Renal cortex interstitium (tissue), 11 donors: ENCODE data around the gene MEF2A. TPM values are rescaled to one million over a fixed set of nuclear protein-coding genes. Genes with fewer than 3 reads are reported as not detected.

Source experiments
- DNase-seq, 11 donors: peaks; one replicate each; pipeline ENCODE4 v3.0.0-alpha.2; 2013; ENCODE audit warnings: low read depth in 9 of 11, low spot score in 4 of 11; ENCODE audit errors: extremely low read depth in 1 of 11
- polyA plus RNA-seq, 3 donors: library from polyadenylated mRNA; unstranded; fragments of 120-200 nt; gene quantifications; one replicate each; pipeline ENCODE4 v1.2.1, GENCODE V29; 2013; ENCODE audit not compliant: insufficient read length in 3 of 3

MEF2A gene
- polyA plus RNA-seq, 3 donors, result 47.4 to 57.6 (median 56.4) TPM

- no peak for DNase-seq
Measured at GRCh38 chr15:99709243-99709986, 143.6 kb downstream of the MEF2A start.

- DNase-seq, result no peak
Measured at GRCh38 chr15:99711625-99712024, 145.8 kb downstream of the MEF2A start.

GRCh38 chr15:99712415-99712814 is 146.6 kb downstream of the MEF2A start:
- DNase-seq, result no peak

GRCh38 chr15:99716540-99717095 is 150.8 kb downstream of the MEF2A start:
- DNase-seq, result no peak

DNA sequence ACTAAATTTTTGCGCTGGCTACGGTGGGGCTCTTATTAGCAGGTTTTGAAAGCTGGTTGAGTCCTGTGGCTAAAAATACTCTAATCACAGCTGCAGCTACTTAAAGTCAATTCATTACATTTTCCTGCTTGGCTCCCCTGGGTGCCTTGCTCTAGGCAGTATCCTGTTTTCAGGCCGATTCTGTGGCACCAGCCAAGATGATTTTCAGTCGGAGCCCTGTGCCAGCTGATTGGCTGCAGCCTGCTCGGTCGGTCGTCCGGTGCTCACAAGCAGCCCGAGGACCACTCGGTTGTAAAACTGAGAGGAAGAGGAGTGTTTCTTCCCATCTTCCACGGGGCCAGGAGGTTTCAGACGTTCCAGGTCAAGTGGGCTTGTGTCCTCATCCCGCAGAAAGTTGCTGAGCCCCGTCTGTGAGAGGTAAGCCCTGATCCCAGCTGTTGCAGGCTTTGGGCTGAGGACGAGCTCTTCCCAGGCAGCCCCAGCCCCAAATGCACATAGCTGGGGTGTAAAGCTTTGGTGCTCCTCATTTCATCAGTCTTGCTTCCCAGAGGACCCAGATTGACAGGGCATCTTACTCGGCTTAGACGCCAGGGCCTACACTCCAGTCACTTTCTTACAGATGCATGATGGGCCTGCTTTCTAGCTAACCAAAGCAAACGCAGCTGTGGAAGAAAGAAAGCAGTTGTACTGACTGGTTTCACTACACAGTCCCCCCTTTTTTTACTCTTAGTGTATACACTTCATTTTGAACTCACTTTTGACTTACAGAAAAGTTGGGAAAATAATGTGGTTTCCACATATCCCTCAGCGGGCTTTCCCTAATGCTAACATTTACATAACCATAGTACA is 151.6 kb downstream of the MEF2A start:
- no peak for DNase-seq

DNA sequence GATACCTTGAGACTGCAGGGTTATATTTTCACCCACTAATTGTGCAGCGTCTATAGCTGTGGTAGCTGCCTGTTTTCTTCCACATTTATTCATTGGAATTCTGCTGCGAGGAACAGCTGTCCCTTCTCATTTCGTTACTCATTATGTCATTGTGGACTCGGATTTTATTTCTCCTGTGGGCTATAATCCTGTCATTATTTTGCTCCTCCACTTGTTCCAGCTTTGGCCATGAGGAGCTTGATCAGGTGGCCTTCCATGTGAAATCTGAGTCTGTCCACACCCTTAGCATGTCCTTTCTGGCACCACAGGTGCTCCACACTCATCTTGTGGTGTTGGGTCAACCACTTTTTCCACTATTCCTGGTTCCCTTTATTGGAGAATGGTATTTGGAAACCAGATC is 152.6 kb downstream of the MEF2A start:
- DNase-seq, result peak in 1 of 11 donors; percentile 44

DNA sequence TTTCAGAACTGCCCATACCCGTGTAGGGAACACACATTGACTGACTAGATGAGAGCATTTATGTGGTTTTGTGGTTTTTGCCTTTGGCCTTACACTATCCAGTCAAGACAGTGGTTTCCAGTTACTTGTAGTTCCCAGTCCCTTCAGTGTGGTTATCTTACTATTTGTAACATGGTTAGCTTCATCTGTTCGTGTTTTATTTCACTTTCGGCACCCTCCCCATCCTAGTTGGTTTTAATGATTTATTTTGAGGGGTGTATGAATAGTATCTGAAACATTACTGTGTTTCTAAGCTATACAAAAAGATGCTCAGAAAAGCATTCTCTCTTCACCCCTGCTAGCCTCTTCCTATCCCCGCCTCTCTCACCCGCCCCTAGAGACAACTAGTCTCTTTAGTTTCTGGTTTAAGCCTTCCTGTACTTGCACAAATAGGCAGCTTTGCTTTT is 153.3 kb downstream of the MEF2A start:
- DNase-seq, result no peak

GRCh38 chr15:99720533-99720932 is 154.7 kb downstream of the MEF2A start:
- no peak for DNase-seq

GRCh38 chr15:99721104-99721778 is 155.5 kb downstream of the MEF2A start:
- no peak for DNase-seq

GRCh38 chr15:99721896-99722295 is 156.1 kb downstream of the MEF2A start:
- DNase-seq, result no peak

GRCh38 chr15:99722406-99722805 is 156.6 kb downstream of the MEF2A start:
- no peak for DNase-seq

DNA sequence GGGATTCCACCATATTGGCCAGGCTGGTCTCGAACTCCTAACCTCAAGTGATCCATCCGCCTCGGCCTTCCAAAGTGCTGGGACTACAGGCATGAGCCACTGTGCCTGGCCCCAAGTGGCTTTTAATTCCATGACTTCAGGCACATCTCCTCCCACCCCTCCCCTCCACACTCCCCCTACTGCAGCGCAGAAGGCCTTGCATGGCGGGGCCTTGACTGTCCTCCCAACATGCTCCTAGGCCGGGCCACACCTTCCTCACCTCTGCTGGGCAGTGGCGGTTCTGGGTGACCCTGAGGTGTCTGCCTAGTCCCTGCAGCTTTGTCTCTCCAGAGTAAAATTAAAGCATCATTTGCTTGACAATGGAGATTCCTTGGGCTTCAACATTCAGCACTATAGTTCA is 160.5 kb downstream of the MEF2A start:
- DNase-seq, result no peak

GRCh38 chr15:99727330-99727729 is 161.5 kb downstream of the MEF2A start:
- DNase-seq, result no peak

- no peak for DNase-seq
Measured at GRCh38 chr15:99727733-99728132, 161.9 kb downstream of the MEF2A start.

DNA sequence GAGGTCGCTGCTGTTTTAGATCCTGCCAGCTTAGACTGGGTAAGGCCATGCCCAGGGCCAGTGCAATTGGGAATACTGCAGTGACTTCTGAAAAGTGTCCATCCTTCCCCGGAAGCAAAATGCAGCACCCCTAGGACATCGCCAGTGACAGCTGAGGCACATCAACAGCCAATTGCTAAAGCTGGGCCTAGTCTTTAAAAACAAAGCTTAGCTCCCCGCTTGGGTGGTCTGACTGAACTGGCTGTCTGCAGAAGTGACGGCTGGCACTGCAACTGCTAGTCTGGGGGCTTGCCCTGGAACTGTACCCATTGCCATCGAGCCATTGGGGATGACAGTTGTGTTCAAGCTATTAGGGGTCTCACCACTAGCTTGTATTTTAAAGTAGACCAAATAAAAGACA is 163.1 kb downstream of the MEF2A start:
- DNase-seq, result no peak

DNA sequence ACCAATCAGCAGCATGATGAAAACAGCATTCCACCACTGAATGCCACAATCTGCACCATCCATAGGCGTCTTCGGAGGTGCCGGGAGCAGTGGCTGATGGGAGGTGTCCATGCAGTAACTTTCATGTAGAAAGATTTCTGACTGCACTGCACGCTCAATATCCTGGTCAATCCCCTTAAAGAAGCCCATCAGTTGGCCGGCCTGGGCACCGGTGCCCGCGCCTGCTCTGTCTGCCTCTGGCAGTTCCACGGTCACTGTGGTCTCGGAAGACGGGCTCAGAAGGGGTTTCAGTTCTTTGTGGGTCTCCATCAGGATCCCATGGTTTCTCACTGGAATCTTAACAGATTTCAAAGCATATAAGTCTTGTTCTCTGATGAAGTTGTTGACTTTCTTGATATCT is 163.5 kb downstream of the MEF2A start:
- DNase-seq, result no peak

GRCh38 chr15:99729920-99730319 is 164.1 kb downstream of the MEF2A start:
- no peak for DNase-seq

DNA sequence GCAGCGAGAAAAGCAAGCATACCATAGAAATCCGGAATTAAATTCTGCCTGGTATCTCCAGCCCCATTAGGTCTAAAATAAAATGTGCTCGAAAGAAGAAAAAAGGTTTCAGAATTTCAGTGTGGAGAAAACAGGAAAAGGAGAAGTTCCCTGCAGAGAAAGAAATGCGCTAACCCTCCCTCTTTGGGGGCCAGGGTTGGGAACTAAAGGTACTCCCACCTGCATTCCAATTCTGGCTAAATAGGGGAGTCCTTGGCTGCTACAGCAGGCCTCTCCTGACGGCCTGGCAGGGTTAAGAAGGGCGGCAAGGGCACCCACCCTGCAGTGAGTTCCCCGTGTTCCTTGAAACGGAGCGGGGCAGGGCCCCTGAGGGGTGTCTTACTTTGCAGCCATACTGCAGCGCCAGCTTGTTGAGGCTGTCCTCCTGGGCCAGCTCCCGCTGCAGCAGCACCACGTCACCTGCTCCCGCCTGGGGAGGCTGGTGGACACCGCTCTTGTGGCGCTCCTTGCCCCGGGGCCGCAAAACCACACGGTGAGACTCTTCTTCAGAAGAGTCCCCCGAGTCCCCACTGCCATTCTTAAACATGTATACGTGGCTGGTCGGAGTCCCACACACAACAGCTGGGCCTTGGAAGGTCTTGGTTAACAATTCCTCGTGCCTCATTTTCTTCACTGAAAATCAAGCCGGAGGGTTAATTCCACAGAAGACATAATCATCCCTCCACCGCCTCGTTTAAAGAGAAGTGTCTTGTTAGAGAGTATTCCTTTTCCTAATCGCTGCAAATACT is 165.7 kb downstream of the MEF2A start:
- DNase-seq, result no peak
